Neutrophil (primary cell): ENCODE results near the gene FAM227A.
"Not testable (repeated sequence)": the region's sequence is repeated elsewhere in the genome, so short reads cannot be mapped to it uniquely, and the experiment has no call there.

Experiments used
- H3K27ac ChIP-seq: fragments of 200-600 bp; sonication (generic); 2 replicates; pipeline ENCODE4 v1.5.1; 2016; ENCODE audit warnings: mild to moderate bottlenecking, moderate library complexity
- H3K27me3 ChIP-seq: fragments of 200-600 bp; sonication (generic); 2 replicates; pipeline ENCODE4 v1.6.0; 2016; ENCODE audit warnings: mild to moderate bottlenecking
- H3K36me3 ChIP-seq: fragments of 200-600 bp; sonication (generic); 2 replicates; pipeline ENCODE4 v1.5.1; 2017
- H3K4me1 ChIP-seq, 2 experiments: fragments of 200-600 bp in 1 of 2; sonication (generic) in 1 of 2; 1 replicate in 1 of 2; 2 replicates in 1 of 2; pipeline versions ENCODE4 v1.5.1 to v1.6.1; 2013 to 2016; ENCODE audit warnings: low read depth in 1 of 2, low read length in 1 of 2, mild to moderate bottlenecking in 1 of 2, moderate library complexity in 1 of 2; ENCODE audit not compliant: control insufficient read depth in 1 of 2, insufficient read depth in 1 of 2
- H3K4me3 ChIP-seq, 2 experiments: fragments of 200-600 bp in 1 of 2; sonication (generic) in 1 of 2; 1 replicate in 1 of 2; 2 replicates in 1 of 2; pipeline ENCODE4 v1.5.1; 2013 to 2016; ENCODE audit warnings: low read depth in 1 of 2, low read length in 1 of 2, mild to moderate bottlenecking in 1 of 2, moderate library complexity in 1 of 2
- H3K9me3 ChIP-seq: fragments of 200-600 bp; sonication (generic); 2 replicates; pipeline ENCODE4 v1.5.1; 2016
- CTCF ChIP-seq: fragments of 200-600 bp; sonication (generic); IDR thresholded peaks from 2 replicates; pipeline ENCODE4 v1.5.1; 2016; ENCODE audit warnings: antibody characterized with exemption

The FAM227A gene

DNA sequence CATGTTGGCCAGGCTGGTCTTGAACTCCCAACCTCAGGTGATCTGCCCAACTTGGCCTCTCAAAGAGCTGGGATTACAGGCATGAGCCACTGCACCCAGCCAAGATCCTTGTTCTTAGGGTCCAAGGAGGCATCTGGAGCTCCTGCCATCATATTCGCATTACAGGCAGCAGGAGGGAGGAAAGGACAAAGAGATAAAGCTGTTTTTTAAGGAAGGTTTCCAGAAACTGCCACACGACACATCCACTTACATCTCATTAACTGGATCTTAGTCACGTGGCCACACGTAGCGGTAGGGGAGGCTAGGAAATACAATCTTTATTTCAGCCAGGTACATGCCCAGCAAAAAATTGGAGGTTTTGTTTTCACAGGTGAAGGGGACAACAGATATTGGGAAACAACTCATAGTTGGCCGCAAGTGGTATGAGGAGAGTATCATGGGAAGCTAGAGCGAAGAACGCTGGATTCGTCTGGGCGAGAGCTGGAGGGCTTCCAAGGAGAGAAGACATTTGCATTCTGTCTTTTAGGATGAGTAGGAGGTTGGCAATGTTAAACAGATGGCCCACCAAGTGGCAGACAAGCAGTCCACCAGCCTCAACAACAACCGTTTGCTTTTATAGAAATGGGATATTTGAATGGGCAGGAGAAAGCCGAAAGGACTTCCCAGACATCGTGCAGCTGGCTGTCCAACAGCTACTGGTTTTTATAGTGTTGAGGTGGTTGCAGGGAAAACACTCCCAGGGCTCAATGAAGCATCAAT lies 47.0 kb downstream of the FAM227A start:
- Histone ChIP-seq H3K9me3 (no peaks in the 10 kb centered on the region), H3K4me1 (no peaks in the 10 kb centered on the region), H3K27me3 (no peaks in the 10 kb centered on the region), H3K27ac (no peak overlapping the region), H3K4me3 (no peak overlapping the region), H3K36me3 (no peaks in the 10 kb centered on the region)
- no peak for TF ChIP-seq CTCF

GRCh38 chr22:38607680-38608079 lies 48.5 kb downstream of the FAM227A start:
- Histone ChIP-seq H3K27me3 (no peaks in the 10 kb centered on the region), H3K4me3 (no peak overlapping the region), H3K4me1 (no peaks in the 10 kb centered on the region), H3K36me3 (no peaks in the 10 kb centered on the region), H3K27ac (no peak overlapping the region), H3K9me3 (no peaks in the 10 kb centered on the region)
- TF ChIP-seq CTCF, result no peak

DNA sequence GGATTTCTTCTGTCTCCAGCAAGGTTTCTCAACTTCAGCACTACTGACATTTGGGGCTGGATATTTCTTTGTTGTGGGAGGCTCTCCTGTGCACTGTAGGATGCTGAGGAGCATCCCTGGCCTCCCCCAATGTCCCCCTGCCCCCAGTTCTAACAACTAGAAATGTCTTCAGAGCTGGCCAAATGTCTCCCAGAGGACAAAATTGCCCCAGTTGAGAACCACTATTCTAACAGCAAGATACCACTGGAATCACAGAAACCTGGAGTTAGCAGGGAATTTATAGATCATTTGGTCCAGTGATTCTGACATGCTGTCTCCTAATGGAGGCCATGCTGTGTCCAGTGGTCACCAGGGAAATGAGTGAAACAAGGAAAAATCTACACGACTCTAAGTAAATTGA lies 54.0 kb downstream of the FAM227A start:
- TF ChIP-seq CTCF, result no peak
- H3K4me1 ChIP-seq, result no peaks in the 10 kb centered on the region
- H3K36me3 ChIP-seq, result no peaks in the 10 kb centered on the region
- no peaks in the 10 kb centered on the region for H3K27me3 ChIP-seq
- H3K27ac ChIP-seq, result no peak overlapping the region
- H3K4me3 ChIP-seq, result no peak overlapping the region
- H3K9me3 ChIP-seq, result no peaks in the 10 kb centered on the region

DNA sequence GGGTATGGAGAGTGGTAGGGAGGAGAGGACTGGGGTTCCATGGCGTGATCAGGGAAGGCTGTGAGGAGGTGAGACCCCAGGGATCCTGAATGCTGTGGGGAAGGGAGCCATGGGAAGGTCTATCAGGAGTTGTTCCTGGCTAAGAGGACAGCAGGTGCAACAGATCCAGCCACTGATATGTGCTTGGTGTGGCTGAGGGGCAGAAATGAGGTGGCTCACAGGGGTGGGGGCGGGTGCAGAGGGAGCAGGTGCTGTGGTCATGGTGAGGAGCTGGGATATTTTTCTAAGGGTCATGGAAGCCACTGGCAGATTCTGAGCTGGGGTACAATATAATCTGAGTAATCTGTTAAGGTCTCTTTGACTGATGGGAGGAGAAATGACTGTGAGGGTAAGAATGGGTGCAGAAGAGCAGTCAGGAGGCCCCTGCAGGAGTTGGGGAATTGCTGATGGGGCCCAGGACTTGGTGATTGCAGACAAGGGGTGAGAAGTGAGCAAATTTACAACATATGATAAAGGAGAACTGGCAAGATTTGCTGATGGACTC lies 54.9 kb downstream of the FAM227A start:
- no peaks in the 10 kb centered on the region for H3K27me3 ChIP-seq
- H3K4me1 ChIP-seq, result no peaks in the 10 kb centered on the region
- H3K27ac ChIP-seq, result no peak overlapping the region
- H3K36me3 ChIP-seq, result no peaks in the 10 kb centered on the region
- no peak overlapping the region for H3K4me3 ChIP-seq
- no peaks in the 10 kb centered on the region for H3K9me3 ChIP-seq
- no peak for TF ChIP-seq CTCF

DNA sequence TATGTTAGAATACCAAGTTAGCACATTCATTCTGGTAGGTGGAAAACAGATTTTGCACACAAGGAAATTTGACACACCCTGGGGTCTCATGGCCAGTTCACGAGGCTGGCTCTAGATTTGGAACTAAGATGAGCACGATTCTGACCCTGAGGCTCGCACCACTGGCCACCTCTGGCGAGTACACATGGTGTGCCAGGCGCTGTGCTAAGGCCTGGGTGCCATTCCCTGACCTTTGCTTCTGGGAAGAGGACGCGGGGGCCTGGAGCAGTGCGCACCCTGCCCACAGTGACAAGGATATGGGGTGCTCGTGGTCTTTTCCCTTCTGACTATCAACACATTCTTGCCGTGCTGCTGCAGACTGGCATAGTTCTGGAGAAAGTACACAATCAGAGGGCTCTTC lies 56.7 kb downstream of the FAM227A start:
- H3K36me3 ChIP-seq, result no peaks in the 10 kb centered on the region
- H3K4me1 ChIP-seq, result no peaks in the 10 kb centered on the region
- H3K27me3 ChIP-seq, result no peaks in the 10 kb centered on the region
- H3K27ac ChIP-seq, result no peak overlapping the region
- H3K4me3 ChIP-seq, result no peak overlapping the region
- no peak for TF ChIP-seq CTCF
- H3K9me3 ChIP-seq, result no peaks in the 10 kb centered on the region

- not testable (repeated sequence) for H3K27me3 ChIP-seq, H3K4me3 ChIP-seq, H3K9me3 ChIP-seq, H3K27ac ChIP-seq, H3K4me1 ChIP-seq, H3K36me3 ChIP-seq
Observed at GRCh38 chr22:38582923-38583322, 73.3 kb downstream of the FAM227A start.
